Neuronal stem cell (in vitro differentiated cells): ENCODE data around the gene FERMT3.
A peak's percentile ranks its signal among the peaks of the same experiment; 100 is the strongest.

Experiments
- DNase-seq: peaks from one replicate; pipeline ENCODE4 v3.0.0-alpha.2; 2013; ENCODE audit warnings: low spot score
- H2AFZ ChIP-seq: one replicate; pipeline ENCODE4 v1.6.1; 2013; ENCODE audit warnings: mild to moderate bottlenecking, low read length, inconsistent platforms
- H2AK5ac ChIP-seq: 2 replicates; pipeline ENCODE4 v1.6.1; 2013; ENCODE audit warnings: low read depth, mild to moderate bottlenecking, inconsistent platforms, low read length, moderate library complexity, mixed read lengths
- H2BK120ac ChIP-seq: 2 replicates; pipeline ENCODE4 v1.6.1; 2013; ENCODE audit warnings: low read depth, mild to moderate bottlenecking, inconsistent platforms, low read length, moderate library complexity, mixed read lengths
- H2BK12ac ChIP-seq: one replicate; pipeline ENCODE4 v1.6.1; 2013; ENCODE audit warnings: low read length, inconsistent platforms
- H2BK15ac ChIP-seq: 2 replicates; pipeline ENCODE4 v1.6.1; 2013; ENCODE audit warnings: mild to moderate bottlenecking, low read length, inconsistent platforms, mixed read lengths
- H2BK5ac ChIP-seq: one replicate; pipeline ENCODE4 v1.6.1; 2013; ENCODE audit warnings: inconsistent platforms, mild to moderate bottlenecking, low read length, moderate library complexity
- H3K14ac ChIP-seq: one replicate; pipeline ENCODE4 v1.6.1; 2013; ENCODE audit warnings: low read length, inconsistent platforms
- H3K18ac ChIP-seq: 2 replicates; pipeline ENCODE4 v1.6.1; 2013; ENCODE audit warnings: low read length, inconsistent platforms
- H3K23ac ChIP-seq: 2 replicates; pipeline ENCODE4 v1.6.1; 2013; ENCODE audit warnings: low read depth, mild to moderate bottlenecking, mixed read lengths, low read length, inconsistent platforms; ENCODE audit not compliant: poor library complexity
- H3K27ac ChIP-seq: replicated peaks from 3 replicates; pipeline ENCODE4 v1.5.1; 2013; ENCODE audit warnings: low read length, inconsistent platforms
- H3K27me3 ChIP-seq, 3 experiments: 2 replicates each; pipeline ENCODE4 v1.6.1; 2013; ENCODE audit warnings: low read length in 3 of 3, mild to moderate bottlenecking in 2 of 3, inconsistent platforms in 1 of 3, low read depth in 1 of 3, mixed read lengths in 1 of 3, moderate library complexity in 1 of 3; ENCODE audit not compliant: control insufficient read depth in 3 of 3, insufficient read depth in 3 of 3
- H3K36me3 ChIP-seq, 2 donors: replicated peaks in 1 of 2; 2 replicates each; pipeline ENCODE4 v1.6.1; 2013; ENCODE audit warnings: low read length in 2 of 2; ENCODE audit not compliant: control insufficient read depth in 2 of 2, insufficient read depth in 2 of 2
- H3K4ac ChIP-seq: 2 replicates; pipeline ENCODE4 v1.6.1; 2013; ENCODE audit warnings: inconsistent platforms, mild to moderate bottlenecking, low read length, moderate library complexity
- H3K4me1 ChIP-seq, 2 donors: 1 replicate in 1 of 2; 2 replicates in 1 of 2; pipeline ENCODE4 v1.6.1; 2013; ENCODE audit warnings: low read length in 2 of 2, low read depth in 1 of 2; ENCODE audit not compliant: control insufficient read depth in 2 of 2, insufficient read depth in 1 of 2
- H3K4me2 ChIP-seq: one replicate; pipeline ENCODE4 v1.6.1; 2013; ENCODE audit warnings: mild to moderate bottlenecking, low read length, inconsistent platforms; ENCODE audit not compliant: insufficient read depth, poor library complexity, severe bottlenecking
- H3K4me3 ChIP-seq, 2 donors: 2 replicates each; pipeline ENCODE4 v1.5.1; 2013; ENCODE audit warnings: low read length in 2 of 2, mild to moderate bottlenecking in 2 of 2, inconsistent platforms in 1 of 2, moderate library complexity in 1 of 2
- H3K79me1 ChIP-seq: one replicate; pipeline ENCODE4 v1.6.1; 2013; ENCODE audit warnings: low read depth, mild to moderate bottlenecking, inconsistent platforms, low read length, moderate library complexity
- H3K9ac ChIP-seq: one replicate; pipeline ENCODE4 v1.6.1; 2013; ENCODE audit warnings: mild to moderate bottlenecking, low read depth, low read length, inconsistent platforms; ENCODE audit not compliant: poor library complexity
- H3K9me3 ChIP-seq, 2 donors: replicated peaks in 1 of 2; 2 replicates each; pipeline versions ENCODE3 to v1.6.1; 2013; ENCODE audit warnings: low read length in 2 of 2, mild to moderate bottlenecking in 2 of 2, inconsistent platforms in 1 of 2, low read depth in 1 of 2, mixed read lengths in 1 of 2, moderate library complexity in 1 of 2; ENCODE audit not compliant: control insufficient read depth in 2 of 2, insufficient read depth in 1 of 2
- H4K8ac ChIP-seq: one replicate; pipeline ENCODE4 v1.6.1; 2013; ENCODE audit warnings: low read depth, mild to moderate bottlenecking, inconsistent platforms, low read length, moderate library complexity
- H4K91ac ChIP-seq: one replicate; pipeline ENCODE4 v1.6.1; 2013; ENCODE audit warnings: low read length, low read depth, mild to moderate bottlenecking, inconsistent platforms; ENCODE audit not compliant: poor library complexity
- WGBS, 2 donors: extraction: QIAGEN DNeasy Blood & Tissue Kit; methylation state at CpG; one replicate each; pipeline ENCODE4 v1.1.7; 2013; ENCODE audit warnings: missing lambda C conversion rate in 2 of 2, mixed read lengths in 1 of 2; ENCODE audit not compliant: insufficient read length in 2 of 2, insufficient replicate concordance in 1 of 2; ENCODE audit errors: extremely low coverage in 2 of 2; 5-methylcytosine and 5-hydroxymethylcytosine counted together

FERMT3 gene

GRCh38 chr11:64250415-64251015, 44.0 kb downstream of the FERMT3 start:
- Histone ChIP-seq H2BK15ac (peak overlapping the region; percentile 98), H3K9me3 (no peaks in the 10 kb centered on the region), H3K14ac (no peak overlapping the region), H3K27ac (no peak overlapping the region), H3K4me1 (peaks cover 21 to 36% of the 10 kb centered on the region in 2 donors), H3K23ac (peak overlapping the region; percentile 86), H2AFZ (peak overlapping the region; percentile 97), H4K91ac (peak overlapping the region; percentile 59), H3K27me3 (no peaks in the 10 kb centered on the region), H3K4me3 (peak overlapping the region; percentile 70 to 71), H3K79me1 (peaks cover 7% of the 10 kb centered on the region), H2BK5ac (peak overlapping the region; percentile 83), H3K36me3 (peaks cover 3 to 15% of the 10 kb centered on the region in 2 donors), H2BK120ac (peak overlapping the region; percentile 90), H4K8ac (peak overlapping the region; percentile 49), H3K4ac (peak overlapping the region; percentile 56), H3K18ac (peak overlapping the region; percentile 98), H3K4me2 (peak overlapping the region; percentile 95), H3K9ac (peak overlapping the region; percentile 88), H2BK12ac (peak overlapping the region; percentile 11), H2AK5ac (peak overlapping the region; percentile 0)
- no CpG with 5 or more reads among the region's 13 CpGs for WGBS, 2 donors
- DNase-seq: no peak

- WGBS, 2 donors: no CpG with 5 or more reads among the region's 75 CpGs
- Histone ChIP-seq H2BK12ac (peak within 1 kb of the TSS; percentile 11), H3K9ac (peak within 1 kb of the TSS; percentile 88), H3K27ac (no peak within 1 kb of the TSS), H3K14ac (no peak within 1 kb of the TSS), H3K79me1 (peaks cover under 1% of the 10 kb centered on the region), H3K36me3 (peaks cover 3 to 22% of the 10 kb centered on the region in 2 donors), H3K23ac (peak within 1 kb of the TSS; percentile 86), H4K8ac (peak within 1 kb of the TSS; percentile 49), H3K4ac (peak within 1 kb of the TSS; percentile 56), H2AFZ (peak within 1 kb of the TSS; percentile 97), H3K4me2 (peak within 1 kb of the TSS; percentile 95), H3K4me3 (peak within 1 kb of the TSS; percentile 70 to 89), H3K4me1 (peaks cover 16 to 35% of the 10 kb centered on the region in 2 donors), H4K91ac (peak within 1 kb of the TSS; percentile 59), H3K9me3 (no peaks in the 10 kb centered on the region), H2BK15ac (peak within 1 kb of the TSS; percentile 98), H2BK5ac (peak within 1 kb of the TSS; percentile 83), H2AK5ac (peak within 1 kb of the TSS; percentile 91), H3K18ac (peak within 1 kb of the TSS; percentile 98), H3K27me3 (no peaks in the 10 kb centered on the region), H2BK120ac (peak within 1 kb of the TSS; percentile 90)
- peak; percentile 76 for DNase-seq
Measured at GRCh38 chr11:64251016-64251752, 44.7 kb downstream of the FERMT3 start, which contains the start of gene PLCB3. Gene PLCB3, plus strand, starts transcription at chr11:64251530. Its CDS starts 120 bp downstream, at chr11:64251650.

GRCh38 chr11:64251753-64252002, 45.2 kb downstream of the FERMT3 start:
- peak overlapping the region; percentile 84 for H3K9ac ChIP-seq
- H2BK120ac ChIP-seq: no peak overlapping the region
- H3K27me3 ChIP-seq: no peaks in the 10 kb centered on the region
- H3K14ac ChIP-seq: no peak overlapping the region
- peak overlapping the region; percentile 88 for H3K18ac ChIP-seq
- H3K27ac ChIP-seq: no peak overlapping the region
- no peak overlapping the region for H2BK15ac ChIP-seq
- no peak overlapping the region for H3K4ac ChIP-seq
- DNase-seq: no peak
- H3K9me3 ChIP-seq: no peaks in the 10 kb centered on the region
- peaks cover 16 to 35% of the 10 kb centered on the region in 2 donors for H3K4me1 ChIP-seq
- no peak overlapping the region for H4K8ac ChIP-seq
- H3K79me1 ChIP-seq: no peaks in the 10 kb centered on the region
- no CpG with 5 or more reads among the region's 18 CpGs for WGBS, 2 donors
- peaks cover 6 to 27% of the 10 kb centered on the region in 2 donors for H3K36me3 ChIP-seq
- peak overlapping the region; percentile 97 for H2AFZ ChIP-seq
- no peak overlapping the region for H3K23ac ChIP-seq
- H2BK5ac ChIP-seq: no peak overlapping the region
- H2AK5ac ChIP-seq: peak overlapping the region; percentile 91
- H3K4me3 ChIP-seq: peak overlapping the region; percentile 70 to 89
- H4K91ac ChIP-seq: no peak overlapping the region
- no peak overlapping the region for H2BK12ac ChIP-seq
- H3K4me2 ChIP-seq: peak overlapping the region; percentile 95
